ENCODE measurements around the gene SMC1A.

Gene SMC1A

GRCh38 chrX:53340852-53341645 is 81.4 kb downstream of the SMC1A start:
- no peak for DNase-seq (ENCODE audit: low read depth)

- DNase-seq (ENCODE audit: low read depth), result no peak
Observed at GRCh38 chrX:53337101-53337500, 85.4 kb downstream of the SMC1A start.

DNA sequence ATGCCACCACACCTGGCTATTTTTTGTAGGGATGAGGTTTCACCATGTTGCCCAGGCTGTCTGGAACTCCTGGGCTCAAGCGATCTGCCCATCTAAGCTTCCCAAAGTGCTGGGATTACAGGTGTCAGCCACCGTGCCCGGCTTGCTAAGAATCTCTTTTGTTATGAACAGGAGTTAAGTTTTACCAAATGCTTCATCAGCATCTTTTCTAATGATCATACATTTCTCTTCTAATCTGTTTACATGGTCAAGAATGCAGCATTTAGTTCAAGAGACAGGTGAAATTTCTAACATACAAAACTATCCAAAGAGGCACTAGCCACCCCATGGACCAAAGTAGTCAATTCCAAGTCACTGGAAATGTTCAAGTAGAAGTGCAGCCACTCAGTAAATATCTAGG is 88.6 kb downstream of the SMC1A start:
- no peak for DNase-seq (ENCODE audit: low read depth)

GRCh38 chrX:53332204-53332603 is 90.2 kb downstream of the SMC1A start:
- DNase-seq (ENCODE audit: low read depth), result no peak

DNA sequence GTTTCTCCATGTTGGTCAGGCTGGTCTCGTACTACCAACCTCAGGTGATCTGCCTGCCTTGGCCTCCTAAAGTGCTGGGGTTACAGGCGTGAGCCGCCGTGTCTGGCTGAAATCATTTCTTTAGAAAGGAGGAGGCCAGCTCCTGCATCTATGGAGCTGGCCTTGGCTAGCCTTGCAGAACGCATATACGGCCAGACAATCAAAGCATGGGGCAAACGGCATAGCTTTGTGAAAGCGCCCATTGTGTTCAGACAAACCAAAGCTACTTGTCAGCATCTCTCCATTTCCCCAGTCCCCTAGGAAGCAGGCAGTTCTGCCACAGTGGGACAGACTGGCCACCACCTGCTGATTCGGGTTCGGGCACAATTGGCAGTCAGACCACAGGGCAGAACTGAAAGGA is 92.1 kb downstream of the SMC1A start:
- no peak for DNase-seq (ENCODE audit: low read depth)

GRCh38 chrX:53324803-53325202 is 97.7 kb downstream of the SMC1A start:
- DNase-seq (ENCODE audit: low read depth), result no peak

Measured in stimulated activated CD8-positive, alpha-beta memory T cell treated with anti-CD3 and anti-CD28 coated beads, Interleukin-4, amount 100 ng/mL, for 24 hours (primary cell).